Right kidney (tissue), 9 donors: ENCODE data around the gene ATP7B.
"Not testable (repeated sequence)": the region's sequence is repeated elsewhere in the genome, so short reads cannot be mapped to it uniquely, and the experiment has no call there.

Experiments
- DNase-seq: peaks from one replicate; pipeline ENCODE4 v3.0.0-alpha.2; 2016
- long read RNA-seq, 8 donors: transcript quantifications; one replicate each; lab custom pipeline, GENCODE V29; 2026

Gene ATP7B
- long read RNA-seq, donor 1, full-length matches to known transcripts, result 2 of 2 reads
- long read RNA-seq, donor 1, partial matches to known transcripts, result 0 of 2 reads
- long read RNA-seq, donor 1, other reads (novel, unspliced or antisense), result 0 of 2 reads
- long read RNA-seq, donor 2, result 0 reads
- long read RNA-seq, donor 3, result 0 reads
- long read RNA-seq, donor 4, result 0 reads
- long read RNA-seq, donor 5, partial matches to known transcripts, result 0 of 1 reads
- long read RNA-seq, donor 5, other reads (novel, unspliced or antisense), result 0 of 1 reads
- long read RNA-seq, donor 6, result 0 reads
- long read RNA-seq, donor 7, result 0 reads
- long read RNA-seq, donor 8, full-length matches to known transcripts, result 1 of 1 reads
- long read RNA-seq, donor 8, partial matches to known transcripts, result 0 of 1 reads
- long read RNA-seq, donor 8, other reads (novel, unspliced or antisense), result 0 of 1 reads

GRCh38 chr13:52010890-52011631 lies at the start of gene ATP7B:
Gene ATP7B (minus strand): TSS chr13:52011450. CDS start chr13:52011337, 113 bp downstream.
- DNase-seq, result no peak

GRCh38 chr13:52053460-52053859 lies 42.2 kb upstream of the ATP7B start:
- DNase-seq, result no peak

- DNase-seq, result no peak
Observed at GRCh38 chr13:52051400-52051799, 40.1 kb upstream of the ATP7B start.

- no peak for DNase-seq
Observed at GRCh38 chr13:52048516-52048915, 37.3 kb upstream of the ATP7B start.

- DNase-seq, result no peak
Observed at GRCh38 chr13:52047463-52047862, 36.2 kb upstream of the ATP7B start.

GRCh38 chr13:52043675-52044074 lies 32.4 kb upstream of the ATP7B start:
- no peak for DNase-seq

GRCh38 chr13:52036037-52036436 lies 24.8 kb upstream of the ATP7B start:
- DNase-seq, result no peak

- DNase-seq, result no peak
Observed at GRCh38 chr13:52034616-52035226, 23.5 kb upstream of the ATP7B start.

- no peak for DNase-seq
Observed at GRCh38 chr13:52033039-52033438, 21.8 kb upstream of the ATP7B start.

- DNase-seq, result not testable (repeated sequence)
Observed at GRCh38 chr13:52030401-52030800, 19.2 kb upstream of the ATP7B start.

GRCh38 chr13:52029569-52029968 lies 18.3 kb upstream of the ATP7B start:
- no peak for DNase-seq

- no peak for DNase-seq
Observed at GRCh38 chr13:52027832-52028231, 16.6 kb upstream of the ATP7B start.

- no peak for DNase-seq
Observed at GRCh38 chr13:52026246-52026626, 15.0 kb upstream of the ATP7B start.

- DNase-seq, result no peak
Observed at GRCh38 chr13:52025475-52026245, 14.4 kb upstream of the ATP7B start.

- DNase-seq, result no peak
Observed at GRCh38 chr13:52024481-52024880, 13.2 kb upstream of the ATP7B start, which contains the start of gene UTP14C. Gene UTP14C (plus strand): TSS chr13:52024691. CDS start chr13:52028805, 4,114 bp downstream.

GRCh38 chr13:52022356-52022755 lies 11.1 kb upstream of the ATP7B start:
- DNase-seq, result no peak

GRCh38 chr13:52020191-52020590 lies 8.9 kb upstream of the ATP7B start:
- no peak for DNase-seq

- DNase-seq, result no peak
Observed at GRCh38 chr13:52016296-52016695, 5.0 kb upstream of the ATP7B start.

- no peak for DNase-seq
Observed at GRCh38 chr13:52012512-52012836, 1.2 kb upstream of the ATP7B start.

- DNase-seq, result peak; percentile 97
Observed at GRCh38 chr13:52011632-52012511, 622 bp upstream of the ATP7B start, which contains the start of gene ALG11. Gene ALG11 (plus strand): TSS chr13:52012398. CDS start chr13:52012419, 21 bp downstream.

GRCh38 chr13:52009946-52010345 lies 1.3 kb downstream of the ATP7B start:
- DNase-seq, result no peak
